ENCODE measurements around the gene ALKBH3.

ALKBH3 gene

GRCh38 chr11:43952020-43952400 lies 71.4 kb downstream of the ALKBH3 start:
- no peak for DNase-seq (ENCODE audit: low spot score in 2 of 2)
- H3K27ac Mint-ChIP-seq = no peak overlapping the region
- H3K4me3 Mint-ChIP-seq = no peak overlapping the region
- ATAC-seq = no peak
- H3K4me1 Mint-ChIP-seq = no peaks in the 10 kb centered on the region
- H3K36me3 Mint-ChIP-seq = no peaks in the 10 kb centered on the region
- H3K9me3 Mint-ChIP-seq = no peaks in the 10 kb centered on the region

GRCh38 chr11:43952401-43953342 lies 72.0 kb downstream of the ALKBH3 start:
- H3K9me3 Mint-ChIP-seq = no peaks in the 10 kb centered on the region
- H3K36me3 Mint-ChIP-seq = no peaks in the 10 kb centered on the region
- ATAC-seq (no peak), DNase-seq (ENCODE audit: low spot score in 2 of 2) (no peak)
- no peak overlapping the region for H3K27ac Mint-ChIP-seq
- H3K4me1 Mint-ChIP-seq = no peaks in the 10 kb centered on the region
- H3K4me3 Mint-ChIP-seq = no peak overlapping the region

- DNase-seq (ENCODE audit: low spot score in 2 of 2) (no peak), ATAC-seq (no peak)
- no peaks in the 10 kb centered on the region for H3K4me1 Mint-ChIP-seq
- H3K27ac Mint-ChIP-seq = no peak overlapping the region
- H3K36me3 Mint-ChIP-seq = no peaks in the 10 kb centered on the region
- H3K4me3 Mint-ChIP-seq = no peak overlapping the region
- no peaks in the 10 kb centered on the region for H3K9me3 Mint-ChIP-seq
These were observed 72.9 kb downstream of the ALKBH3 start for GRCh38 chr11:43953521-43953920.

- DNase-seq (ENCODE audit: low spot score in 2 of 2) = no peak
- no peak overlapping the region for H3K27ac Mint-ChIP-seq
- no peaks in the 10 kb centered on the region for H3K36me3 Mint-ChIP-seq
- no peak for ATAC-seq
- H3K4me1 Mint-ChIP-seq = no peaks in the 10 kb centered on the region
- no peak overlapping the region for H3K4me3 Mint-ChIP-seq
- H3K9me3 Mint-ChIP-seq = no peaks in the 10 kb centered on the region
These were observed 73.6 kb downstream of the ALKBH3 start for GRCh38 chr11:43954241-43954640.

- H3K4me1 Mint-ChIP-seq = no peaks in the 10 kb centered on the region
- ATAC-seq (no peak), DNase-seq (ENCODE audit: low spot score in 2 of 2) (no peak)
- no peaks in the 10 kb centered on the region for H3K9me3 Mint-ChIP-seq
- no peak overlapping the region for H3K27ac Mint-ChIP-seq
- H3K4me3 Mint-ChIP-seq = no peak overlapping the region
- H3K36me3 Mint-ChIP-seq = no peaks in the 10 kb centered on the region
These were observed 74.9 kb downstream of the ALKBH3 start for GRCh38 chr11:43955381-43956118.

GRCh38 chr11:43957571-43957970 lies 76.9 kb downstream of the ALKBH3 start:
- Mint-ChIP-seq H3K4me3 (no peak overlapping the region), H3K36me3 (no peaks in the 10 kb centered on the region), H3K27ac (no peak overlapping the region), H3K9me3 (no peaks in the 10 kb centered on the region), H3K4me1 (no peaks in the 10 kb centered on the region)
- ATAC-seq (no peak), DNase-seq (ENCODE audit: low spot score in 2 of 2) (no peak)

GRCh38 chr11:43959321-43959995 lies 78.8 kb downstream of the ALKBH3 start:
- H3K4me1 Mint-ChIP-seq = no peaks in the 10 kb centered on the region
- no peak overlapping the region for H3K4me3 Mint-ChIP-seq
- H3K36me3 Mint-ChIP-seq = no peaks in the 10 kb centered on the region
- H3K9me3 Mint-ChIP-seq = no peaks in the 10 kb centered on the region
- no peak for DNase-seq (ENCODE audit: low spot score in 2 of 2)
- H3K27ac Mint-ChIP-seq = no peak overlapping the region
- ATAC-seq = no peak

- Mint-ChIP-seq H3K36me3 (no peaks in the 10 kb centered on the region), H3K9me3 (no peaks in the 10 kb centered on the region), H3K27ac (no peak overlapping the region), H3K4me3 (no peak overlapping the region), H3K4me1 (no peaks in the 10 kb centered on the region)
- DNase-seq (ENCODE audit: low spot score in 2 of 2) (no peak), ATAC-seq (no peak)
These were observed 82.0 kb downstream of the ALKBH3 start for GRCh38 chr11:43962383-43963278.

GRCh38 chr11:43963279-43963620 lies 82.6 kb downstream of the ALKBH3 start:
- Mint-ChIP-seq H3K9me3 (no peaks in the 10 kb centered on the region), H3K4me1 (no peaks in the 10 kb centered on the region), H3K27ac (no peak overlapping the region), H3K36me3 (no peaks in the 10 kb centered on the region), H3K4me3 (no peak overlapping the region)
- no peak for DNase-seq (ENCODE audit: low spot score in 2 of 2)
- no peak for ATAC-seq

- Mint-ChIP-seq H3K4me1 (no peaks in the 10 kb centered on the region), H3K9me3 (no peaks in the 10 kb centered on the region), H3K4me3 (no peak overlapping the region), H3K27ac (no peak overlapping the region), H3K36me3 (no peaks in the 10 kb centered on the region)
- no peak for ATAC-seq
- no peak for DNase-seq (ENCODE audit: low spot score in 2 of 2)
These were observed 87.0 kb downstream of the ALKBH3 start for GRCh38 chr11:43967661-43968060.

GRCh38 chr11:43968719-43969118 lies 88.1 kb downstream of the ALKBH3 start:
- H3K36me3 Mint-ChIP-seq = no peaks in the 10 kb centered on the region
- no peak overlapping the region for H3K27ac Mint-ChIP-seq
- H3K9me3 Mint-ChIP-seq = no peaks in the 10 kb centered on the region
- no peak for ATAC-seq
- DNase-seq (ENCODE audit: low spot score in 2 of 2) = no peak
- no peaks in the 10 kb centered on the region for H3K4me1 Mint-ChIP-seq
- H3K4me3 Mint-ChIP-seq = no peak overlapping the region

- no peaks in the 10 kb centered on the region for H3K36me3 Mint-ChIP-seq
- no peak overlapping the region for H3K27ac Mint-ChIP-seq
- peaks cover 3% of the 10 kb centered on the region for H3K9me3 Mint-ChIP-seq
- ATAC-seq (no peak), DNase-seq (ENCODE audit: low spot score in 2 of 2) (no peak)
- no peak overlapping the region for H3K4me3 Mint-ChIP-seq
- no peaks in the 10 kb centered on the region for H3K4me1 Mint-ChIP-seq
These were observed 88.9 kb downstream of the ALKBH3 start for GRCh38 chr11:43969543-43969942.
